Measurements from ENCODE around the gene CASP4. TPM values are rescaled to one million over a fixed set of nuclear protein-coding genes. Genes with fewer than 3 reads are reported as not detected.

Gene CASP4
- total and polyA plus RNA-seq, 9 of the 15 experiments (the other 6 are each of a cell fraction or from before 2014, with no cell fraction given) = 0.15 to 0.42 (median 0.27) TPM; not detected in 1

DNA sequence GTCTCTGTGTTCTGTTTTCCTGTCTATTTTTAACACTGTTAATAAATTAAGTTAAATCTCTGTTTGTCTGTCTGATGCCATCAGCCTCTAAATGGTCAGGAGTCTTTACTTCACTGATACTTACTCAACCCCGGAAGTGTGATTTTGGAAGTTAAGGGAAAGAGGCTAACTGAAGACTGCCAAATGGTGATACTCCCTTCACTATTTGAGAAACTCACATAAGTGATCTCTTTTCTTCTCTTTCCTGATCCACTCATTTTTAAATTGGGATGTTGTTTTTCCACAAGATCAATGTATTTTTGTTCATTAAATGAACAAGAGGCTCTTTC lies 69.7 kb downstream of the CASP4 start:
- Histone ChIP-seq H3K9ac (ENCODE audit: insufficient read depth in 1 of 2, low read depth in 2 of 2, low read length in 2 of 2) (no peak overlapping the region), H4K20me1 (replicated peaks; ENCODE audit: control insufficient read depth, insufficient read depth, low read length) (no peaks in the 10 kb centered on the region), H3K4me2 (ENCODE audit: insufficient read depth, low read length) (no peak overlapping the region), H2AFZ (ENCODE audit: low read depth, low read length) (no peak overlapping the region), H3K79me2 (ENCODE audit: control insufficient read depth, insufficient read depth, low read length) (no peaks in the 10 kb centered on the region), H3K4me1 (replicated peaks in 1 of 2; ENCODE audit: control insufficient read depth in 2 of 2, insufficient read depth in 2 of 2, low read length in 2 of 2) (no peaks in the 10 kb centered on the region), H3K36me3 (ENCODE audit: control insufficient read depth, insufficient read depth, low read length) (no peaks in the 10 kb centered on the region), H3K9me1 (ENCODE audit: control insufficient read depth, insufficient read depth, low read length) (no peaks in the 10 kb centered on the region), H3K9me3 (replicated peaks; ENCODE audit: control insufficient read depth, insufficient read depth, low read depth, low read length) (no peaks in the 10 kb centered on the region), H3K27ac (ENCODE audit: extremely low read depth, low read depth, low read length) (no peak overlapping the region), H3K27me3 (ENCODE audit: control insufficient read depth in 2 of 2, insufficient read depth in 2 of 2, low read length in 2 of 2) (no peaks in the 10 kb centered on the region), H3K4me3 (no peak overlapping the region)
- 0% methylated on average over 1 of the region's 1 CpG for WGBS (ENCODE audit: insufficient coverage, low coverage, missing lambda C conversion rate)
- no peak for ATAC-seq
- BruUV-seq (replicated peaks) = no TSS peak
- ChIA-PET CTCF (ENCODE audit: low intra/inter-chr PET ratio) (no interaction called here), POLR2A (no interaction called here)
- in situ Hi-C loops (cut with MboI) (no loop called here), intact Hi-C loops (cut with micrococcal nuclease) (no loop called here)
- DNase-seq (ENCODE audit: extremely low read depth in 1 of 4, low spot score in 3 of 4) = no peak
- FAIRE-seq = no peak
- TF ChIP-seq, protein P1, sequence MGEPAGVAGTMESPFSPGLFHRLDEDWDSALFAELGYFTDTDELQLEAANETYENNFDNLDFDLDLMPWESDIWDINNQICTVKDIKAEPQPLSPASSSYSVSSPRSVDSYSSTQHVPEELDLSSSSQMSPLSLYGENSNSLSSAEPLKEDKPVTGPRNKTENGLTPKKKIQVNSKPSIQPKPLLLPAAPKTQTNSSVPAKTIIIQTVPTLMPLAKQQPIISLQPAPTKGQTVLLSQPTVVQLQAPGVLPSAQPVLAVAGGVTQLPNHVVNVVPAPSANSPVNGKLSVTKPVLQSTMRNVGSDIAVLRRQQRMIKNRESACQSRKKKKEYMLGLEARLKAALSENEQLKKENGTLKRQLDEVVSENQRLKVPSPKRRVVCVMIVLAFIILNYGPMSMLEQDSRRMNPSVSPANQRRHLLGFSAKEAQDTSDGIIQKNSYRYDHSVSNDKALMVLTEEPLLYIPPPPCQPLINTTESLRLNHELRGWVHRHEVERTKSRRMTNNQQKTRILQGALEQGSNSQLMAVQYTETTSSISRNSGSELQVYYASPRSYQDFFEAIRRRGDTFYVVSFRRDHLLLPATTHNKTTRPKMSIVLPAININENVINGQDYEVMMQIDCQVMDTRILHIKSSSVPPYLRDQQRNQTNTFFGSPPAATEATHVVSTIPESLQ (CRISPR knock-in tag; IDR thresholded peaks at IDR 0.05) = no peak
- TF ChIP-seq EGR1 (conservative IDR thresholded peaks at IDR 0.05) (no peak), NR2C2 (CRISPR knock-in tag; IDR thresholded peaks at IDR 0.05) (no peak), NR2C2 (tag; IDR thresholded peaks at IDR 0.05) (no peak), TRIM24 (IDR thresholded peaks at IDR 0.05) (no peak), RBM22 (IDR thresholded peaks at IDR 0.05; ENCODE audit: low read depth, low read length, poor library complexity, severe bottlenecking) (no peak), NR2F6 (CRISPR knock-in tag; IDR thresholded peaks at IDR 0.05) (no peak), NR3C1 (CRISPR knock-in tag; IDR thresholded peaks at IDR 0.05) (no peak), MXI1 (IDR thresholded peaks at IDR 0.05; ENCODE audit: low read depth, low read length) (no peak), YY1 (IDR thresholded peaks at IDR 0.05; ENCODE audit: borderline replicate concordance in 1 of 3, control insufficient read depth in 1 of 3, extremely low read depth in 1 of 3, insufficient read depth in 3 of 3, insufficient read length in 1 of 3, insufficient replicate concordance in 2 of 3, low read depth in 1 of 3, low read length in 2 of 3) (no peak), STAT5A (IDR thresholded peaks at IDR 0.05; ENCODE audit: borderline replicate concordance, low read length) (no peak), ZNF436 (CRISPR knock-in tag; IDR thresholded peaks at IDR 0.05) (no peak), DNMT1 (IDR thresholded peaks at IDR 0.05) (no peak), ZBTB1 (CRISPR knock-in tag; IDR thresholded peaks at IDR 0.05; ENCODE audit: borderline replicate concordance, low read depth) (no peak), HSF4 (CRISPR knock-in tag; IDR thresholded peaks at IDR 0.05; ENCODE audit: borderline replicate concordance) (no peak)
- TF ChIP-seq, protein P2, sequence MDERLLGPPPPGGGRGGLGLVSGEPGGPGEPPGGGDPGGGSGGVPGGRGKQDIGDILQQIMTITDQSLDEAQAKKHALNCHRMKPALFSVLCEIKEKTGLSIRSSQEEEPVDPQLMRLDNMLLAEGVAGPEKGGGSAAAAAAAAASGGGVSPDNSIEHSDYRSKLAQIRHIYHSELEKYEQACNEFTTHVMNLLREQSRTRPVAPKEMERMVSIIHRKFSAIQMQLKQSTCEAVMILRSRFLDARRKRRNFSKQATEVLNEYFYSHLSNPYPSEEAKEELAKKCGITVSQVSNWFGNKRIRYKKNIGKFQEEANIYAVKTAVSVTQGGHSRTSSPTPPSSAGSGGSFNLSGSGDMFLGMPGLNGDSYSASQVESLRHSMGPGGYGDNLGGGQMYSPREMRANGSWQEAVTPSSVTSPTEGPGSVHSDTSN (CRISPR knock-in tag; IDR thresholded peaks at IDR 0.05; ENCODE audit: low read depth) = no peak
- TF ChIP-seq, protein P2 (tag; conservative IDR thresholded peaks at IDR 0.05; ENCODE audit: low read depth) = no peak
- TF ChIP-seq, protein P3, sequence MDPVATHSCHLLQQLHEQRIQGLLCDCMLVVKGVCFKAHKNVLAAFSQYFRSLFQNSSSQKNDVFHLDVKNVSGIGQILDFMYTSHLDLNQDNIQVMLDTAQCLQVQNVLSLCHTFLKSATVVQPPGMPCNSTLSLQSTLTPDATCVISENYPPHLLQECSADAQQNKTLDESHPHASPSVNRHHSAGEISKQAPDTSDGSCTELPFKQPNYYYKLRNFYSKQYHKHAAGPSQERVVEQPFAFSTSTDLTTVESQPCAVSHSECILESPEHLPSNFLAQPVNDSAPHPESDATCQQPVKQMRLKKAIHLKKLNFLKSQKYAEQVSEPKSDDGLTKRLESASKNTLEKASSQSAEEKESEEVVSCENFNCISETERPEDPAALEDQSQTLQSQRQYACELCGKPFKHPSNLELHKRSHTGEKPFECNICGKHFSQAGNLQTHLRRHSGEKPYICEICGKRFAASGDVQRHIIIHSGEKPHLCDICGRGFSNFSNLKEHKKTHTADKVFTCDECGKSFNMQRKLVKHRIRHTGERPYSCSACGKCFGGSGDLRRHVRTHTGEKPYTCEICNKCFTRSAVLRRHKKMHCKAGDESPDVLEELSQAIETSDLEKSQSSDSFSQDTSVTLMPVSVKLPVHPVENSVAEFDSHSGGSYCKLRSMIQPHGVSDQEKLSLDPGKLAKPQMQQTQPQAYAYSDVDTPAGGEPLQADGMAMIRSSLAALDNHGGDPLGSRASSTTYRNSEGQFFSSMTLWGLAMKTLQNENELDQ (CRISPR knock-in tag; IDR thresholded peaks at IDR 0.05; ENCODE audit: borderline replicate concordance) = no peak

Data from K562 (cell line).